GM12891 (cell line): ENCODE data around the gene ITFG2.

ENCODE experiments used
- PAX5 ChIP-seq: IDR thresholded peaks from 2 replicates; pipeline ENCODE4 v1.6.1; 2011; ENCODE audit warnings: low read length, moderate library complexity, mild to moderate bottlenecking; ENCODE audit not compliant: insufficient read depth, severe bottlenecking
- POLR2A ChIP-seq: IDR thresholded peaks from 2 replicates; pipeline ENCODE4 v1.6.1; 2011; ENCODE audit warnings: low read depth, low read length, control low read depth
- POLR2AphosphoS5 ChIP-seq: IDR thresholded peaks from 2 replicates; pipeline ENCODE4 v1.6.1; 2011; ENCODE audit warnings: low read depth, low read length, control low read depth
- POU2F2 ChIP-seq: IDR thresholded peaks from 2 replicates; pipeline ENCODE4 v1.6.1; 2011; ENCODE audit warnings: low read depth, mild to moderate bottlenecking, control low read depth, low read length, moderate library complexity
- SPI1 ChIP-seq: IDR thresholded peaks from 2 replicates; pipeline ENCODE4 v1.6.1; 2011; ENCODE audit warnings: low read depth, low read length, control low read depth
- TAF1 ChIP-seq: IDR thresholded peaks from 2 replicates; pipeline ENCODE4 v1.6.1; 2011; ENCODE audit warnings: low read depth, low read length, control low read depth

DNA sequence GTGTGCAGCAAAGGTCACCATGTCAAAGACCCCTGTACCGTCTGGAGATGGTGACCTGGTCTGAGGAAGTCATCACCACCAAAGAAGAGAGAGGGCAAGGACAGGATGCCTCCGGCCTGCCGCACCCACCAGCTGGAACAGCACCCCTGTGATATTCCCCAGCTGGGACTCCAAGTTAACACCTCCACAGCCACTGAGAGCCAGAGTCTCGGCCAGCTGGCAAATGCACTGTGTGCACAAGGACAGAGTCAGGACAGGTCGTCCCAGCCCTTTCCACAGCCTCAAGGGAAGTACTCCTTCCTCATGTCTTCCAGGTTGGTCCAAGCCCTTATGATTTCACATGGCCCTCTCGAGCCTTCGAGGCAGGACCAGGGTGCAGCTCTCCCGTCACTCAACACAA lies 37.0 kb upstream of the ITFG2 start:
- TF ChIP-seq POLR2AphosphoS5 (no peak), PAX5 (no peak), POLR2A (no peak), TAF1 (no peak), SPI1 (no peak), POU2F2 (no peak)
